ENCODE results near the gene ATXN2. TPM values are rescaled to one million over a fixed set of nuclear protein-coding genes. Genes with fewer than 3 reads are reported as not detected.
A peak's percentile ranks its signal among the peaks of the same experiment; 100 is the strongest.

The ATXN2 gene
- total and polyA plus RNA-seq, 9 of the 15 experiments (the other 6 are each of a cell fraction or from before 2014, with no cell fraction given) = 16.8 to 67.8 (median 29.3) TPM

- no peak for TF ChIP-seq KLF10 (CRISPR knock-in tag; IDR thresholded peaks at IDR 0.05)
Measured at GRCh38 chr12:111482462-111482861, 116.7 kb downstream of the ATXN2 start (continued).

GRCh38 chr12:111471236-111471635 is 127.9 kb downstream of the ATXN2 start:
- DNase-seq (ENCODE audit: extremely low read depth in 1 of 4, low spot score in 3 of 4) (peak in 1 of 4 experiments; percentile 20), FAIRE-seq (no peak), ATAC-seq (peak; percentile 50; the same call in 2 of the 3 replicates)
- H3K9me3 ChIP-seq (replicated peaks; ENCODE audit: control insufficient read depth, insufficient read depth, low read depth, low read length) = no peaks in the 10 kb centered on the region
- intact Hi-C loops (cut with micrococcal nuclease) (no loop called here), in situ Hi-C loops (cut with MboI) (no loop called here)
- H3K4me1 ChIP-seq (replicated peaks in 1 of 2; ENCODE audit: control insufficient read depth in 2 of 2, insufficient read depth in 2 of 2, low read length in 2 of 2) = peaks cover 0 to 4% of the 10 kb centered on the region in 2 experiments; a peak in 1 of 5 replicates
- H3K27ac ChIP-seq (ENCODE audit: extremely low read depth, low read depth, low read length) = peak overlapping the region; percentile 11; the same call in 1 of the 3 replicates
- TF ChIP-seq CTCF (IDR thresholded peaks at IDR 0.05 in 2 of 3, conservative IDR thresholded peaks at IDR 0.05 in 1 of 3; ENCODE audit: insufficient read depth in 2 of 3, low read depth in 1 of 3, low read length in 3 of 3) = no peak
- no peak for TF ChIP-seq ZBED1 (IDR thresholded peaks at IDR 0.05)
- no peak for TF ChIP-seq ZNF253 (CRISPR knock-in tag; conservative IDR thresholded peaks at IDR 0.05)
- TF ChIP-seq DEAF1 (CRISPR knock-in tag; IDR thresholded peaks at IDR 0.05) = no peak
- ChIA-PET CTCF (ENCODE audit: low intra/inter-chr PET ratio) (no interaction called here), POLR2A (interaction anchor here (0.6 to 1.5 kb wide), 6 partner anchors 10 to 118 kb away, joined by 3 to 4 read pairs (median 3); no protein-coding TSS in a partner anchor)
- H3K27me3 ChIP-seq (ENCODE audit: control insufficient read depth in 2 of 2, insufficient read depth in 2 of 2, low read length in 2 of 2) = no peaks in the 10 kb centered on the region
- H3K9me1 ChIP-seq (ENCODE audit: control insufficient read depth, insufficient read depth, low read length) = no peaks in the 10 kb centered on the region
- peaks cover 82% of the 10 kb centered on the region for H3K36me3 ChIP-seq (ENCODE audit: control insufficient read depth, insufficient read depth, low read length)
- H3K4me3 ChIP-seq = no peak overlapping the region
- no peak overlapping the region for H3K9ac ChIP-seq (ENCODE audit: insufficient read depth in 1 of 2, low read depth in 2 of 2, low read length in 2 of 2)
- no peaks in the 10 kb centered on the region for H4K20me1 ChIP-seq (replicated peaks; ENCODE audit: control insufficient read depth, insufficient read depth, low read length)
- WGBS (ENCODE audit: insufficient coverage, low coverage, missing lambda C conversion rate) = 38% methylated on average over 2 of the region's 2 CpGs
- no peak overlapping the region for H2AFZ ChIP-seq (ENCODE audit: low read depth, low read length)
- BruUV-seq (replicated peaks) = no TSS peak
- H3K4me2 ChIP-seq (ENCODE audit: insufficient read depth, low read length) = no peak overlapping the region
- 0 out of 3 replicates have a peak, but pooled peaks cover 3% of the 10 kb centered on the region for H3K79me2 ChIP-seq (ENCODE audit: control insufficient read depth, insufficient read depth, low read length)

Data from K562 (cell line).